ENCODE measurements around the gene CRYBB3. TPM values are rescaled to one million over a fixed set of nuclear protein-coding genes. Genes with fewer than 3 reads are reported as not detected.
"Not testable (repeated sequence)": the region's sequence is repeated elsewhere in the genome, so short reads cannot be mapped to it uniquely, and the experiment has no call there.

CRYBB3 gene
- total RNA-seq, 4 donors from 2014 or later = not detected

DNA sequence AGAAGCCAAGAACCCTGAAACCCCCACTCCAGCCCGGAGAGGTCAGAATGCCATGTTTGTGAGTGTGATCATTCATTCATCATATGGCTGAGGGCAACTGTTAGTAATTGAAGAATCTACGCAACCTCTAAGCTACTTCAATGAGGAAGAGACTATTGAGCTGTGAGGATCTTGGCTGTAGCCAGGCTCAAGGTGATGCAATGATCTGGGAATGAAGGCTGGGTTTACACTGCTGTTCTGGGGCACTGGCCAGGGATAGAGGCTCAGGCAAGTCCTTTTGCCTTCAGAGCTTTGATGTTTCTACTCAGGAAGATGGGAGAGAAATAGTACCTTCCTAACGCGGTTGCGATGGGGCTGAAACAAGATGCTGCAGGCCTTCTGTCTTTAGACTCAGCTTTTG, 32.6 kb downstream of the CRYBB3 start:
- 78 to 82% methylated on average over 3 to 4 of the region's 5 CpGs for WGBS, 2 donors (ENCODE audit: low coverage in 1 of 2)
- Histone ChIP-seq H3K9me3 (no peaks in the 10 kb centered on the region), H3K4me3 (no peak overlapping the region), H3K4me1 (no peaks in the 10 kb centered on the region), H3K36me3 (no peaks in the 10 kb centered on the region), H3K27ac (no peak overlapping the region), H3K27me3 (peaks cover 66% of the 10 kb centered on the region)
- TF ChIP-seq POLR2AphosphoS5 (IDR thresholded peaks at IDR 0.05) (no peak), POLR2A (IDR thresholded peaks at IDR 0.05) (no peak), EP300 (IDR thresholded peaks at IDR 0.05) (no peak)
- TF ChIP-seq, protein P1, sequence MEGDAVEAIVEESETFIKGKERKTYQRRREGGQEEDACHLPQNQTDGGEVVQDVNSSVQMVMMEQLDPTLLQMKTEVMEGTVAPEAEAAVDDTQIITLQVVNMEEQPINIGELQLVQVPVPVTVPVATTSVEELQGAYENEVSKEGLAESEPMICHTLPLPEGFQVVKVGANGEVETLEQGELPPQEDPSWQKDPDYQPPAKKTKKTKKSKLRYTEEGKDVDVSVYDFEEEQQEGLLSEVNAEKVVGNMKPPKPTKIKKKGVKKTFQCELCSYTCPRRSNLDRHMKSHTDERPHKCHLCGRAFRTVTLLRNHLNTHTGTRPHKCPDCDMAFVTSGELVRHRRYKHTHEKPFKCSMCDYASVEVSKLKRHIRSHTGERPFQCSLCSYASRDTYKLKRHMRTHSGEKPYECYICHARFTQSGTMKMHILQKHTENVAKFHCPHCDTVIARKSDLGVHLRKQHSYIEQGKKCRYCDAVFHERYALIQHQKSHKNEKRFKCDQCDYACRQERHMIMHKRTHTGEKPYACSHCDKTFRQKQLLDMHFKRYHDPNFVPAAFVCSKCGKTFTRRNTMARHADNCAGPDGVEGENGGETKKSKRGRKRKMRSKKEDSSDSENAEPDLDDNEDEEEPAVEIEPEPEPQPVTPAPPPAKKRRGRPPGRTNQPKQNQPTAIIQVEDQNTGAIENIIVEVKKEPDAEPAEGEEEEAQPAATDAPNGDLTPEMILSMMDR (IDR thresholded peaks at IDR 0.05) = no peak
- ATAC-seq = no peak

DNA sequence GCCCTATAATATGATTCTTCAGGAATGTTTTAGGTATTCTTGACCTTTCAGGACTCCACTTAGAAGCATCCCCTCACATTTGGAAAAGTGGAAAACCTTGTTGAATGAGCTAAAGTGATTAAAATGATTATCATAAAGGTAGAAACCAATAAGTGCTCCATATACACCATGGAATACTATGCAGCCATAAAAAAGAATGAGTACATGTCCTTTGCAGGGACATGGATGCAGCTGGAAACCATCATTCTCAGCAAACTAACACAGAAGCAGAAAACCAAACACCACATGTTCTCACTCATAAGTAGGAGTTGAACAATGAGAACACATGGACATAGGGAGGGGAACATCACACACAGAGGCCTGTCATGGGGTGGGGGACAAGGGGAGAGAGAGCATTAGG, 34.0 kb downstream of the CRYBB3 start:
- H3K4me3 ChIP-seq, H3K27ac ChIP-seq, H3K9me3 ChIP-seq, H3K36me3 ChIP-seq, H3K4me1 ChIP-seq, ATAC-seq: not testable (repeated sequence)
- peaks cover 78% of the 10 kb centered on the region for H3K27me3 ChIP-seq

DNA sequence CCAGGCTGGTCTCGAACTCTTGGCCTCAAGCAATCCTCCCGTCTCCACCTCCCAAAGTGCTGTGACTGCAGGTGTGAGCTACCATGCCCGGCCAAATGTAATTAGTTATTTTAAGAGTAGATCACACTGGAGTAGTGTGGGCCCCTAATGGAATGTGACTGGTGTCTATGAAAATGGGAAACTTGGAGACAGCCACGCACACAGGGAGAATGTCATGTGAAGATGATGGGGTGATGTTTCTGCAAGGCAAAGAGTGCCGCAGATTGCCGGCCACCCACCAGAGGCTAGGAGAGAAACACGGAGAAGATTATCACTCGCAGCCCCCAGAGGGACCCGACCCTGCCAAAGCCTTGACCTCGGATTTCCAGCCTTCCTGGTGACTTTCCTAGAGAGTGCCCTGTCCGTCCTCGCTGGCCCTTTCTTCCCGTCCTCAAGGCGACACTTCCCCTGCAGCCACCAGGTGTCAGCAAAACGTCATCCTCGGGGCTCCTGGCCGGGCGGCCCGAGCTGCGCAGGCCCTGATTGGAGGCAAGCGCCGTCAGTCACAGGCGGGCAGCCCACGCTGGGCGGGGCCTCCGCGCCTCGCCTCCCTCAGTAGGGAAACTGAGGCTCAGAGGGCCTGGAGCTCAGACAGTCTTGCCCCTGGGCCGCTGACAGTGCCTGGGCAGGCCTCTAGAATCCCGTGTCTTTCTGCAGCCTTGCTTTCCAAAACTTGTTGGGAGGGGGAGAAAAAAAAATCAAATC, 36.1 kb downstream of the CRYBB3 start:
- H3K9me3 ChIP-seq = no peaks in the 10 kb centered on the region
- no peak overlapping the region for H3K4me3 ChIP-seq
- ATAC-seq = peak; percentile 66
- WGBS, 2 donors (ENCODE audit: low coverage in 1 of 2) = 31% methylated on average over 9 to 10 of the region's 30 CpGs
- peaks cover 83% of the 10 kb centered on the region for H3K27me3 ChIP-seq
- TF ChIP-seq, protein P1 (IDR thresholded peaks at IDR 0.05) = peak in 3 of 4 experiments; percentile 40 to 55 (median 41)
- no peak for TF ChIP-seq EP300 (IDR thresholded peaks at IDR 0.05)
- H3K4me1 ChIP-seq = no peaks in the 10 kb centered on the region
- H3K27ac ChIP-seq = no peak overlapping the region
- H3K36me3 ChIP-seq = no peaks in the 10 kb centered on the region

DNA sequence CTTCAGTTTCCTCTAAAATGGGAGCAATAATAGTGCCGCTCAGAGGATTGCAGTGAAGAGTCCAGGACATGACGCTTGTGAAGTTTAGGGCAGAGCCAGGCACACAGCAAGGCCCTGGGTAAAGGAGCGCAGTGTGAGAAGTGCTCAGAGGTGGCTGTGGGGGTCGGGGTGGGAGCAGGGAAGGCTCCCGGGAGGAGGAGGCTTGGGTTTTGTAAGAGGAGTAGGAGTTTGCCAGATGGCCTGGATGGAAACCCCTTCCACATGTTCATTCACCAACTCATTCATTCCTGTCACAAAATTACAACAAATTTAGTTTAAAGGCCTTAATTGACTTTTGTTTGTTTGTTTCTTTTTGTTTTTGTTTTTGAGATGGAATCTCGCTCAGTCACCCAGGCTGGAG, 36.8 kb downstream of the CRYBB3 start:
- H3K36me3 ChIP-seq = no peaks in the 10 kb centered on the region
- no peaks in the 10 kb centered on the region for H3K4me1 ChIP-seq
- WGBS, 2 donors (ENCODE audit: low coverage in 1 of 2) = 76 to 78% methylated on average over 4 to 6 of the region's 6 CpGs
- TF ChIP-seq POLR2AphosphoS5 (IDR thresholded peaks at IDR 0.05) (no peak), POLR2A (IDR thresholded peaks at IDR 0.05) (no peak), EP300 (IDR thresholded peaks at IDR 0.05) (no peak)
- ATAC-seq = no peak
- H3K27ac ChIP-seq = no peak overlapping the region
- H3K27me3 ChIP-seq = peaks cover 76% of the 10 kb centered on the region
- H3K4me3 ChIP-seq = no peak overlapping the region
- H3K9me3 ChIP-seq = no peaks in the 10 kb centered on the region

DNA sequence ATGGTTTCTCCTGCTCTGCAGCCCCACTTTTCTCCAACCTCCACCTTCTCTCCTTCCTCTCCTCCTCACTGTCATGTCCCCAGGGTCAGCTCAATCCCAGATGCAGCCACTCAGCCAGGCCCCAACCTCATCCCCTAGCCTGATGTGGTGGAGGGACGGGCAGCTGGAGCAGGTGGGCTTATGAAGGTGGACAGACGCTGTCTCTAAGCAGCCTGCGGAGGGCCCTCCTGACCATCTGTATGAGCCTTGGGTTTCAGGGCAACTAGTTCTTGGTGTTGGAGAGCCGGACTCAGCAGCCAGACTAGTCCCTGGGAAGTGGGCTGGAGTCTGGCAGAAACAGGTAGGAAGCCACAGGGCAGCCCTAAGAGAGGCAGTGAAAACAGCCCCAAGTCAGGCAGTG, 37.8 kb downstream of the CRYBB3 start:
- Histone ChIP-seq H3K4me3 (no peak overlapping the region), H3K9me3 (no peaks in the 10 kb centered on the region), H3K27me3 (peaks cover 65% of the 10 kb centered on the region), H3K36me3 (no peaks in the 10 kb centered on the region), H3K4me1 (no peaks in the 10 kb centered on the region), H3K27ac (no peak overlapping the region)
- ATAC-seq = no peak
- TF ChIP-seq EP300 (IDR thresholded peaks at IDR 0.05) (no peak), POLR2AphosphoS5 (IDR thresholded peaks at IDR 0.05) (no peak), POLR2A (IDR thresholded peaks at IDR 0.05) (no peak)
- TF ChIP-seq, protein P1 (IDR thresholded peaks at IDR 0.05) = no peak
- WGBS, 2 donors (ENCODE audit: low coverage in 1 of 2) = 67% methylated on average over 3 of the region's 4 CpGs; no CpG with 5 or more reads in 1 of the 2 donors

DNA sequence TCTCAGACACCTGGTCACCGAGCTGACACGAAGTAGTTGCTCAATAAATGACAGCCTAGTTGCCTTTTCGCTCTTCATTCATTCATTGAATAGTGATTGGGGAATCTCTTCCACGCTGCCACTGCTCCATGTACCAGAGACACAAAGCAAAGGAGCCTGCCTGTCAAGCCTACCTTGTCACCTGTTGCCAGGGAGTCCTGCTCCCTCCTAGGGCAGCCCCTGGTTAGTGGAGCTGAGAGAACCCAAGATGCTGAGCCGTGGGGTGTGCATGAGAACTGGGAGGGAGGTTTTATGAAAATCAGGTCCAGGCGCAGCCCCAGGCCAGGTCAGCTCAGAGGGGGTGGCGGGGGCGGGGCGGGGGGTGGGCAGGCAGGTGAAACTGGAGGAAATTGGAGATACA, 38.4 kb downstream of the CRYBB3 start:
- peaks cover 59% of the 10 kb centered on the region for H3K27me3 ChIP-seq
- not testable (repeated sequence) for H3K4me1 ChIP-seq, ATAC-seq, H3K9me3 ChIP-seq, H3K27ac ChIP-seq, H3K36me3 ChIP-seq, H3K4me3 ChIP-seq
- WGBS, 2 donors (ENCODE audit: low coverage in 1 of 2) = no CpG with 5 or more reads among the region's 9 CpGs

DNA sequence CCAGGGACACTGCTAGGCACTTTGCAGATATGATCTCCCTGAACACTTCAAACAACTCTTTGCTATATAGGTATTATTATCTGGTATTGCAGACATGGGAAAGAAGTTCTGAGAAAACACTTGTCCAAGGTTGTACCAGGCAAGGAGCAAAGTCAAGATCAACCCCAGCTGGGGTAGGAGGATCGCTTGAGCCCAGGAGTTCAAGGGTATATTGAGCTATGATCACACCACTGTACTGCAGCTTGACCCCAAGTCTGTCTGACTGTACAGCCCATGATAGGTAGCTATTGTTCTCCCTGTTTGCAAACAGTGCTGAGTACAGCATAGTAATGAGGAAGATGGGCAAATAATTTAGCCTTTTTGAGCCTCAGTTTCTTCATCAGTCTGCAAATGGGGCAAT, 55.5 kb downstream of the CRYBB3 start:
- ATAC-seq, H3K4me3 ChIP-seq: not testable (repeated sequence)

More for the DNA sequence above, 55.5 kb downstream of the CRYBB3 start:
- H3K9me3 ChIP-seq, H3K4me1 ChIP-seq, H3K36me3 ChIP-seq, H3K27ac ChIP-seq, H3K27me3 ChIP-seq: not testable (repeated sequence)
- WGBS, 2 donors (ENCODE audit: low coverage in 1 of 2) = 80% methylated on average over 1 of the region's 1 CpG; no CpG with 5 or more reads in 1 of the 2 donors
